ENCODE results near the gene ACBD7. TPM values are rescaled to one million over a fixed set of nuclear protein-coding genes. Genes with fewer than 3 reads are reported as not detected.

ACBD7 gene
- total and polyA plus RNA-seq, 2 of the 8 experiments (the other 6 are each of a cell fraction or from before 2014, with no cell fraction given): 9.0 to 17.8 TPM

- Histone ChIP-seq H2BK120ac (replicated peaks; ENCODE audit: low read depth, low read length) (no peak overlapping the region), H3K23ac (ENCODE audit: insufficient read length) (no peak overlapping the region), H3K27me3 (replicated peaks in 1 of 4; ENCODE audit: control insufficient read depth in 3 of 4, extremely low read depth in 1 of 4, insufficient read depth in 3 of 4, low read length in 3 of 4) (no peaks in the 10 kb centered on the region), H3K4me3 (ENCODE audit: extremely low read depth in 1 of 4, insufficient read depth in 2 of 4, low read depth in 3 of 4, low read length in 4 of 4) (no peak overlapping the region), H2BK5ac (ENCODE audit: low read depth, low read length) (no peak overlapping the region), H2AFZ (ENCODE audit: low read length) (no peak overlapping the region), H4K20me1 (replicated peaks in 1 of 2; ENCODE audit: control insufficient read depth in 1 of 2, insufficient read depth in 2 of 2, low read length in 2 of 2) (no peaks in the 10 kb centered on the region), H3K79me2 (ENCODE audit: control insufficient read depth in 1 of 2, insufficient read depth in 2 of 2, low read length in 2 of 2) (no peaks in the 10 kb centered on the region), H2BK20ac (ENCODE audit: low read length) (no peak overlapping the region), H3K14ac (ENCODE audit: insufficient read length) (no peak overlapping the region), H3K4ac (replicated peaks; ENCODE audit: insufficient read length, low read depth, low read length) (no peak overlapping the region), H4K5ac (ENCODE audit: insufficient read length, low read depth, low read length) (no peak overlapping the region), H2AK5ac (ENCODE audit: low read depth, low read length) (no peak overlapping the region), H3K23me2 (ENCODE audit: low read depth, low read length) (no peaks in the 10 kb centered on the region), H3K79me1 (ENCODE audit: low read depth, low read length) (no peaks in the 10 kb centered on the region), H3K9me3 (ENCODE audit: insufficient read depth in 2 of 2, low read depth in 1 of 2, low read length in 1 of 2) (peaks cover 18 to 23% of the 10 kb centered on the region in 2 experiments), H3K4me1 (replicated peaks in 1 of 4; ENCODE audit: control insufficient read depth in 3 of 4, insufficient read depth in 4 of 4, low read length in 3 of 4) (no peaks in the 10 kb centered on the region), H3K27ac (ENCODE audit: low read depth, low read length) (no peak overlapping the region), H3K4me2 (ENCODE audit: insufficient read depth in 1 of 2, low read depth in 2 of 2, low read length in 2 of 2) (no peak overlapping the region), H3K9ac (replicated peaks in 1 of 4; ENCODE audit: extremely low read depth in 1 of 4, low read depth in 3 of 4, low read length in 3 of 4) (no peak overlapping the region), H4K91ac (replicated peaks; ENCODE audit: insufficient read length, low read length) (no peak overlapping the region), H3K56ac (replicated peaks; ENCODE audit: insufficient read length, low read depth, low read length) (no peak overlapping the region), H2BK12ac (ENCODE audit: low read depth, low read length) (no peak overlapping the region), H2BK15ac (ENCODE audit: low read length) (no peak overlapping the region), H3K36me3 (ENCODE audit: control insufficient read depth in 2 of 4, insufficient read depth in 4 of 4, low read length in 3 of 4) (peaks cover 0 to 9% (median 3%) of the 10 kb centered on the region in 4 experiments; a peak in 4 of 8 replicates), H4K8ac (ENCODE audit: extremely low read depth, insufficient read depth, low read length) (no peak overlapping the region), H3K18ac (ENCODE audit: extremely low read depth, low read length) (no peak overlapping the region)
- 96% methylated on average over 5 of the region's 5 CpGs; no CpG with 5 or more reads in 1 of the 2 experiments for WGBS, 2 experiments (ENCODE audit: extremely low coverage in 1 of 2, insufficient coverage in 1 of 2, insufficient read length in 1 of 2, insufficient replicate concordance in 2 of 2, low coverage in 1 of 2, low lambda C conversion rate in 2 of 2, missing lambda C conversion rate in 1 of 2)
- ChIA-PET CTCF (ENCODE audit: partially characterized antibody) (no interaction called here), POLR2A (ENCODE audit: partially characterized antibody) (interaction anchor here (1.2 kb wide), 1 partner anchor 9 kb away, joined by 3 read pairs; no protein-coding TSS in a partner anchor)
- DNase-seq (ENCODE audit: low read depth in 1 of 2, low spot score in 2 of 2) (no peak), FAIRE-seq (no peak)
- TF ChIP-seq CBX5 (IDR thresholded peaks at IDR 0.05; ENCODE audit: low read depth, low read length) (no peak), RNF2 (IDR thresholded peaks at IDR 0.05; ENCODE audit: borderline replicate concordance, low read depth, low read length, missing control alignments, poor library complexity, severe bottlenecking) (no peak), TCF12 (IDR thresholded peaks at IDR 0.05; ENCODE audit: low read depth, low read length) (no peak), TBP (IDR thresholded peaks at IDR 0.05; ENCODE audit: low read depth, low read length) (no peak), RFX5 (IDR thresholded peaks at IDR 0.05; ENCODE audit: borderline replicate concordance, low read depth, low read length) (no peak), MAX (IDR thresholded peaks at IDR 0.05) (no peak), E2F6 (IDR thresholded peaks at IDR 0.05) (no peak), KDM5A (IDR thresholded peaks at IDR 0.05; ENCODE audit: low read length) (no peak), CBX8 (IDR thresholded peaks at IDR 0.05; ENCODE audit: borderline replicate concordance, low read depth, low read length) (no peak), HDAC2 (IDR thresholded peaks at IDR 0.05; ENCODE audit: borderline replicate concordance in 1 of 2, low read depth in 2 of 2, low read length in 2 of 2) (no peak), SIX5 (IDR thresholded peaks at IDR 0.05; ENCODE audit: low read depth, low read length) (no peak), POU5F1 (IDR thresholded peaks at IDR 0.05; ENCODE audit: low read depth, low read length) (no peak), CTBP2 (IDR thresholded peaks at IDR 0.05; ENCODE audit: borderline replicate concordance, insufficient read depth, insufficient read length, low read length) (no peak)
Measured at GRCh38 chr10:15072358-15072757, 16.2 kb downstream of the ACBD7 start.

Data from H1 (cell line).